CD4-positive, alpha-beta memory T cell (primary cell): ENCODE measurements around the gene TMEM38A. TPM values are rescaled to one million over a fixed set of nuclear protein-coding genes. Genes with fewer than 3 reads are reported as not detected.

ENCODE experiments used
- CTCF ChIA-PET: fragments of 350-600 bp; sonication (Branson Sonifier 250); formaldehyde crosslinking; loops from one replicate; lab custom pipeline; 2021; ENCODE audit warnings: inconsistent platforms; ENCODE audit not compliant: partially characterized antibody; lab: Charles Lee
- POLR2A ChIA-PET: fragments of 350-600 bp; sonication (Branson Sonifier 250); formaldehyde crosslinking; loops from one replicate; lab custom pipeline; 2021; ENCODE audit not compliant: partially characterized antibody; lab: Charles Lee
- DNase-seq, 5 donors: peaks; one replicate each; pipeline versions ENCODE4 v3.0.0 to v3.0.0-alpha.2; 2020 to 2022; ENCODE audit warnings: mixed read lengths in 1 of 5
- H3K27ac ChIP-seq: one replicate; pipeline ENCODE4 v1.7.0; 2013; ENCODE audit warnings: low read depth, low read length
- H3K27me3 ChIP-seq: 2 replicates; pipeline ENCODE4 v1.7.0; 2013; ENCODE audit warnings: mild to moderate bottlenecking, low read length, moderate library complexity; ENCODE audit not compliant: insufficient read depth
- H3K36me3 ChIP-seq: 2 replicates; pipeline ENCODE4 v1.7.0; 2013; ENCODE audit warnings: mild to moderate bottlenecking, low read length, moderate library complexity; ENCODE audit not compliant: insufficient read depth
- H3K4me1 ChIP-seq: 2 replicates; pipeline ENCODE4 v1.7.0; 2013; ENCODE audit warnings: mild to moderate bottlenecking, low read length, moderate library complexity; ENCODE audit not compliant: insufficient read depth
- H3K4me3 ChIP-seq, 2 donors: one replicate each; pipeline ENCODE4 v1.7.0; 2013; ENCODE audit warnings: low read length in 2 of 2, mild to moderate bottlenecking in 1 of 2
- H3K9me3 ChIP-seq, 2 donors: one replicate each; pipeline ENCODE4 v1.7.0; 2013; ENCODE audit warnings: low read length in 2 of 2, control low read depth in 1 of 2; ENCODE audit not compliant: control insufficient read depth in 1 of 2
- H3K27ac Mint-ChIP-seq, 7 donors: one replicate each; pipeline ENCODE4 v1.8.0; 2020 to 2021; ENCODE audit warnings: mixed read lengths in 7 of 7, mild to moderate bottlenecking in 6 of 7, inconsistent platforms in 3 of 7, moderate library complexity in 3 of 7
- H3K27me3 Mint-ChIP-seq, 2 donors: one replicate each; pipeline ENCODE4 v1.8.0; 2020 to 2021; ENCODE audit warnings: mixed read lengths in 2 of 2
- H3K36me3 Mint-ChIP-seq, 2 donors: one replicate each; pipeline ENCODE4 v1.8.0; 2020 to 2021; ENCODE audit warnings: mixed read lengths in 2 of 2, inconsistent platforms in 1 of 2, mild to moderate bottlenecking in 1 of 2
- H3K4me1 Mint-ChIP-seq, 4 donors: one replicate each; pipeline ENCODE4 v1.8.0; 2020 to 2021; ENCODE audit warnings: mixed read lengths in 4 of 4, mild to moderate bottlenecking in 1 of 4
- H3K4me3 Mint-ChIP-seq, 8 donors: one replicate each; pipeline ENCODE4 v1.8.0; 2020 to 2021; ENCODE audit warnings: mixed read lengths in 8 of 8, mild to moderate bottlenecking in 7 of 8, moderate library complexity in 6 of 8, inconsistent platforms in 3 of 8
- H3K9me3 Mint-ChIP-seq, 8 donors: one replicate each; pipeline ENCODE4 v1.8.0; 2020 to 2021; ENCODE audit warnings: mixed read lengths in 8 of 8, mild to moderate bottlenecking in 5 of 8, inconsistent platforms in 3 of 8, moderate library complexity in 1 of 8
- intact Hi-C: fragments of 100-400 bp; cut with micrococcal nuclease; formaldehyde crosslinking; loops from one replicate; pipeline ENCODE4 v1.15.1; 2023
- polyA plus RNA-seq, 2 donors: library from polyadenylated mRNA; unstranded; fragments of 300-500 nt; fragmentation: Illumina TruSeq; gene quantifications; one replicate each; pipeline ENCODE4 v1.2.3, GENCODE V29; 2021
- total RNA-seq, 2 experiments: library from RNA; stranded (reverse); gene quantifications; one replicate each; pipeline ENCODE4 v1.2.3, GENCODE V29; 2021

Gene TMEM38A
- total RNA-seq, result under 1 TPM; 0.67 to 0.99 TPM
- 1 to 10 TPM in 1 of 2 donors, under 1 TPM in 1; 0.22 to 1.2 TPM for polyA plus RNA-seq

DNA sequence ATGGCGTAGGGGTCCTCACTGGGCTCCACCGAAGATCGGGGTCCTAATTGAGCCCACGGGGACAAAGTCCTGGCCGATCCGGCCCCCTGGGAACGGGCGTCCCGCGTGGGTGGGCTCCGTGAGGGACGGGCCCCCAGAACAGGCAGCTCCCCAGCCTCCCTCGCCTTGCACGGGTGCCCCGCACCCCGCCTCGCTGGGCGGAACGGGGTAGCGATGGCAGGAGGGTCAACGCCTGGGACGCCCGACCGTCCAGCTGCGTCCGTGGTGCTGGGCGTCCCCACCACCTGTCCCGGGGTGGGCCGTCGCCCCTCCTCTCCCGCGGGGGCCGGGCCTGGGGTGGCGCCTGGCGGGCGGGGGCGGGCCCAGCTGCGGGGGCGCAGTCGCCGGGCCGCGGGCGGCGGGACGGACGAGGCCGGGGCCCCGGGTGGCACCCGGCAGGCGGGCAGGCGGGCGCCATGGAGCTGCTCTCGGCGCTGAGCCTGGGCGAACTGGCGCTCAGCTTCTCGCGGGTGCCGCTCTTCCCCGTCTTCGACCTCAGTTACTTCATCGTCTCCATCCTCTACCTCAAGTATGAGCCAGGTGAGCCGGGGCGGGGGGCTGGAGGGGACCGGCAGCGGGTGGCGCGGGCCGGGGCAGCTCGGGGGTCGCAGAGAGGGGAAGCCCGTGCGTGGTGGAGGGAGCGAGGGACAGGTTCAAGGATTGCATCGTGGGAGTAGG is at the start of gene TMEM38A:
Gene TMEM38A (plus strand): TSS at position 377 of the 717 bp plus-strand sequence. CDS start 79 bp downstream, at position 456.
- Histone ChIP-seq H3K27me3 (no peaks in the 10 kb centered on the region), H3K36me3 (peaks cover 21% of the 10 kb centered on the region), H3K9me3 (no peaks in the 10 kb centered on the region), H3K27ac (peak within 1 kb of the TSS; percentile 82), H3K4me1 (peaks cover 37% of the 10 kb centered on the region), H3K4me3 (peak within 1 kb of the TSS; percentile 96)
- H3K27me3 Mint-ChIP-seq, result no peaks in the 10 kb centered on the region
- H3K4me3 Mint-ChIP-seq, result peak within 1 kb of the TSS; percentile 96 to 99 (median 98)
- H3K4me1 Mint-ChIP-seq, result peaks cover 21 to 56% (median 42%) of the 10 kb centered on the region in 4 donors
- peaks cover 10 to 27% of the 10 kb centered on the region in 2 donors for H3K36me3 Mint-ChIP-seq
- POLR2A ChIA-PET, result interaction anchor here (1.1 to 3.9 kb wide), 14 partner anchors 9 to 1242 kb away, joined by 3 to 41 read pairs (median 6); partner anchors contain the start of genes AKAP8L, C19orf44, CALR3 and CHERP
- CTCF ChIA-PET, result interaction anchor here (1.5 to 2.4 kb wide), 3 partner anchors 31 to 133 kb away, joined by 4 to 8 read pairs (median 5); no protein-coding TSS in a partner anchor
- intact Hi-C loops, result loop anchor here (1.0 kb wide), 5 partner anchors 33 to 189 kb away; partner anchors contain the start of genes C19orf44, CALR3, CHERP and MED26
- H3K9me3 Mint-ChIP-seq, result no peaks in the 10 kb centered on the region
- peak within 1 kb of the TSS; percentile 96 to 99 (median 99) for H3K27ac Mint-ChIP-seq
- DNase-seq, result peak; percentile 22 to 50 (median 37)

DNA sequence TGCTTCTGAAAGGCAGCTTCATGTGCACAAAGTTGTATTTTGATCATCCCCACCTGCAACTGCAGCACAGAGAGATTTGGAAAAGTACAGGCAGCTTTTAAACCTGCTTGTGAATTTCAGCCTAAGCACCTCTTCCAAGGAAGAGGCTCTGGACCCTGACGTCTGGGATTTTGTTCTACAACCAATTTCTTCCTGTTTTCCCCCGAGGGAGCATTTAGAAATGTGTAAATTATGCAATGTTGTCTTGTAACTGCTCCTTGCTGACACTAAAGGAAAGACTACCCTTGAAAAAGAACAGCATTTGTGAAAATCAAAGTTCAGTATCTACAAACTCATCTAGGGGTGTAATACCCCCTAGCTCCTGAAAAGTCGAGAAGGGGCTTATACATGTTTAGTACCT is 48.3 kb upstream of the TMEM38A start:
- peaks cover 64% of the 10 kb centered on the region for H3K4me1 ChIP-seq

GRCh38 chr19:16613841-16614240 is 47.1 kb upstream of the TMEM38A start:
- intact Hi-C loops, result no loop called here

More for the DNA sequence above, 48.3 kb upstream of the TMEM38A start:
- Histone ChIP-seq H3K27me3 (no peaks in the 10 kb centered on the region), H3K9me3 (no peaks in the 10 kb centered on the region), H3K36me3 (no peaks in the 10 kb centered on the region), H3K27ac (no peak overlapping the region), H3K4me3 (no peak overlapping the region)
- Mint-ChIP-seq H3K4me3 (peak overlapping the region in 1 of 8 donors; percentile 20), H3K9me3 (no peaks in the 10 kb centered on the region), H3K27ac (peak overlapping the region in 4 of 7 donors; percentile 22 to 82 (median 57)), H3K36me3 (peaks cover 2 to 3% of the 10 kb centered on the region in 2 donors), H3K27me3 (no peaks in the 10 kb centered on the region), H3K4me1 (peaks cover 43 to 81% (median 63%) of the 10 kb centered on the region in 4 donors)
- DNase-seq, result no peak
- intact Hi-C loops, result loop anchor here (1.0 kb wide), 1 partner anchor 84 kb away; no protein-coding TSS in a partner anchor
- POLR2A ChIA-PET, result interaction anchor here (1.2 kb wide), 1 partner anchor 25 kb away, joined by 4 read pairs; no protein-coding TSS in a partner anchor
- CTCF ChIA-PET, result interaction anchor here (1.3 to 1.4 kb wide), 2 partner anchors 14 to 230 kb away, joined by 3 read pairs; no protein-coding TSS in a partner anchor

GRCh38 chr19:16614941-16615340 is 46.0 kb upstream of the TMEM38A start:
- ChIA-PET POLR2A (interaction anchor here (1.4 to 1.8 kb wide), 2 partner anchors 42 to 49 kb away, joined by 3 to 5 read pairs; partner anchors contain the start of gene SLC35E1), CTCF (interaction anchor here (0.6 kb wide), 1 partner anchor 157 kb away, joined by 3 read pairs; no protein-coding TSS in a partner anchor)
- Histone ChIP-seq H3K36me3 (no peaks in the 10 kb centered on the region), H3K27me3 (no peaks in the 10 kb centered on the region), H3K4me1 (peaks cover 80% of the 10 kb centered on the region), H3K4me3 (no peak overlapping the region), H3K27ac (no peak overlapping the region), H3K9me3 (no peaks in the 10 kb centered on the region)
- Mint-ChIP-seq H3K4me1 (peaks cover 47 to 92% (median 72%) of the 10 kb centered on the region in 4 donors), H3K4me3 (peak overlapping the region in 4 of 8 donors; percentile 1 to 59 (median 40)), H3K9me3 (no peaks in the 10 kb centered on the region), H3K27me3 (no peaks in the 10 kb centered on the region), H3K36me3 (peaks cover 0 to 3% of the 10 kb centered on the region in 2 donors), H3K27ac (peak overlapping the region in 6 of 7 donors; percentile 51 to 86 (median 66))
- no peak for DNase-seq
- intact Hi-C loops, result no loop called here

More at GRCh38 chr19:16613841-16614240, 47.1 kb upstream of the TMEM38A start:
- no peak for DNase-seq
- Mint-ChIP-seq H3K9me3 (no peaks in the 10 kb centered on the region), H3K36me3 (peaks cover 0 to 3% of the 10 kb centered on the region in 2 donors), H3K4me3 (peak overlapping the region in 2 of 8 donors; percentile 20 to 39), H3K27ac (peak overlapping the region in 3 of 7 donors; percentile 7 to 46 (median 44)), H3K27me3 (no peaks in the 10 kb centered on the region), H3K4me1 (peaks cover 41 to 81% (median 64%) of the 10 kb centered on the region in 4 donors)
- no peaks in the 10 kb centered on the region for H3K36me3 ChIP-seq
- no peaks in the 10 kb centered on the region for H3K27me3 ChIP-seq
- no peak overlapping the region for H3K4me3 ChIP-seq
- no peaks in the 10 kb centered on the region for H3K9me3 ChIP-seq
- ChIA-PET CTCF (interaction anchor here (0.7 kb wide), 1 partner anchor 36 kb away, joined by 3 read pairs; no protein-coding TSS in a partner anchor), POLR2A (no interaction called here)
- H3K27ac ChIP-seq, result no peak overlapping the region
- peaks cover 75% of the 10 kb centered on the region for H3K4me1 ChIP-seq

- POLR2A ChIA-PET, result interaction anchor here (1.8 kb wide), 1 partner anchor 43 kb away, joined by 5 read pairs; the partner anchor contains the start of gene SLC35E1
Measured at GRCh38 chr19:16615808-16616207, 45.1 kb upstream of the TMEM38A start.

DNA sequence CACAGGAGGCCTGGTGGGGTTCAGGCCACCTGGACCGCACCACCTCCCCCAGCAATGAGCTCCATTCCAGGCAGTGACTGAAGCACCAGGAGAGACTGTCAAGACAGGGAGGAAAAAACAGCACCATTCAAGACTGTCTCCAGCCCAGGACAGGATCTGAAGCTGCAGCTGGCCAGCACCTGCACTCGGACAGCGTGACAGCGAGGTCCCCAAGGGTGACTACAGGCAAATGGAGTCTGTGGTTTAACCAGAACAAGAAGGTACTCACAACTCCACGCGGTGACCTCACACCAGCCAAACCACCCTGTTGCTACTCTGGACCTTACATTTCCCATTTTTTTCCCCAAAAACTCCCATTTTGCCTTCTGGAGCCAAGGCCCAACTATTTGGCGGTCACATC is 42.7 kb upstream of the TMEM38A start:
- Histone ChIP-seq H3K9me3 (no peaks in the 10 kb centered on the region), H3K4me3 (no peak overlapping the region), H3K36me3 (peaks cover 9% of the 10 kb centered on the region), H3K27me3 (no peaks in the 10 kb centered on the region), H3K27ac (no peak overlapping the region), H3K4me1 (peaks cover 81% of the 10 kb centered on the region)
- no peak overlapping the region for H3K4me3 Mint-ChIP-seq
- CTCF ChIA-PET, result no interaction called here
- intact Hi-C loops, result no loop called here
- H3K27me3 Mint-ChIP-seq, result no peaks in the 10 kb centered on the region
- H3K9me3 Mint-ChIP-seq, result no peaks in the 10 kb centered on the region
- H3K36me3 Mint-ChIP-seq, result peaks cover under 1 to 2% of the 10 kb centered on the region in 2 donors
- no peak for DNase-seq
- peak overlapping the region in 4 of 7 donors; percentile 32 to 78 (median 65) for H3K27ac Mint-ChIP-seq
- POLR2A ChIA-PET, result interaction anchor here (0.6 to 1.6 kb wide), 2 partner anchors 10 to 74 kb away, joined by 3 to 8 read pairs; partner anchors contain the start of gene MED26
- peaks cover 43 to 92% (median 70%) of the 10 kb centered on the region in 4 donors for H3K4me1 Mint-ChIP-seq

More at GRCh38 chr19:16615808-16616207, 45.1 kb upstream of the TMEM38A start:
- intact Hi-C loops, result no loop called here
- H3K4me1 Mint-ChIP-seq, result peaks cover 47 to 96% (median 74%) of the 10 kb centered on the region in 4 donors
- Histone ChIP-seq H3K4me1 (peaks cover 78% of the 10 kb centered on the region), H3K27me3 (no peaks in the 10 kb centered on the region), H3K27ac (no peak overlapping the region), H3K9me3 (no peaks in the 10 kb centered on the region), H3K36me3 (no peaks in the 10 kb centered on the region), H3K4me3 (no peak overlapping the region)
- H3K27me3 Mint-ChIP-seq, result no peaks in the 10 kb centered on the region
- H3K27ac Mint-ChIP-seq, result peak overlapping the region in 5 of 7 donors; percentile 8 to 77 (median 12)
- no peaks in the 10 kb centered on the region for H3K9me3 Mint-ChIP-seq
- CTCF ChIA-PET, result no interaction called here
- H3K4me3 Mint-ChIP-seq, result peak overlapping the region in 1 of 8 donors; percentile 21
- H3K36me3 Mint-ChIP-seq, result peaks cover 0 to 2% of the 10 kb centered on the region in 2 donors
- no peak for DNase-seq
